GM12878 (cell line): ENCODE data around the gene ITGB3BP. TPM values are rescaled to one million over a fixed set of nuclear protein-coding genes. Genes with fewer than 3 reads are reported as not detected.

Experiments
- ATAC-seq: fragments of 200-7000 bp; cut with Tn5 transposase; 3 replicates; pipeline ENCODE4 v1.9.1; 2020; ENCODE audit warnings: mild to moderate bottlenecking, moderate library complexity
- BruUV-seq: library from RNA; stranded (reverse); fragments of 400-500 nt; replicated peaks from 2 replicates; lab custom pipeline; 2021; lab: Mats Ljungman, UMichigan
- CTCF ChIA-PET: fragments of 300-600 bp; sonication (Branson Sonifier 250); formaldehyde crosslinking; extraction: SDS; loops from one replicate; lab custom pipeline; 2021; ENCODE audit warnings: inconsistent platforms; lab: Yijun Ruan, JAX
- POLR2A ChIA-PET: fragments of 350-600 bp; formaldehyde crosslinking; extraction: SDS; loops from one replicate; lab custom pipeline; 2021; ENCODE audit warnings: inconsistent platforms; lab: Charles Lee
- RAD21 ChIA-PET: fragments of 300-600 bp; sonication (Branson Sonifier 250); formaldehyde crosslinking; loops from one replicate; lab custom pipeline; 2023; ENCODE audit warnings: antibody characterized with exemption; ENCODE audit not compliant: unreplicated experiment; lab: Charles Lee
- SMC1A ChIA-PET: fragments of 300-600 bp; sonication (Branson Sonifier 250); formaldehyde crosslinking; loops from one replicate; lab custom pipeline; 2023; ENCODE audit not compliant: unreplicated experiment, uncharacterized antibody; lab: Charles Lee
- DNase-seq: peaks from one replicate; pipeline ENCODE4 v3.0.0-alpha.2; 2011; ENCODE audit warnings: low read depth, low spot score
- FAIRE-seq: peaks from 3 replicates; lab custom pipeline; 2011; peaks lifted over from hg19 to GRCh38; lab: Jason Lieb, UNC
- H2AFZ ChIP-seq: 2 replicates; pipeline ENCODE4 v1.6.0; 2011; ENCODE audit warnings: low read depth, low read length, control low read depth; ENCODE audit not compliant: control insufficient read depth
- H3K27ac ChIP-seq: 2 replicates; pipeline ENCODE4 v1.5.1; 2011; ENCODE audit warnings: control low read depth; ENCODE audit not compliant: control insufficient read depth, insufficient read depth
- H3K27me3 ChIP-seq, 2 experiments: replicated peaks in 1 of 2; 2 replicates each; pipeline versions ENCODE4 v1.6.0 to v1.6.1; 2011; ENCODE audit warnings: low read length in 1 of 2; ENCODE audit not compliant: control insufficient read depth in 2 of 2, insufficient read depth in 2 of 2
- H3K36me3 ChIP-seq, 2 experiments: 2 replicates each; pipeline ENCODE4 v1.5.1; 2011; ENCODE audit warnings: low read length in 1 of 2; ENCODE audit not compliant: control insufficient read depth in 2 of 2, insufficient read depth in 2 of 2
- H3K4me1 ChIP-seq: 2 replicates; pipeline ENCODE4 v1.6.1; 2011; ENCODE audit warnings: mild to moderate bottlenecking, low read length, moderate library complexity, mixed read lengths; ENCODE audit not compliant: control insufficient read depth, insufficient read depth
- H3K4me2 ChIP-seq: 2 replicates; pipeline ENCODE4 v1.6.0; 2011; ENCODE audit warnings: control low read depth; ENCODE audit not compliant: control insufficient read depth, insufficient read depth
- H3K4me3 ChIP-seq: fragments of 200-600 bp; sonication (generic); 2 replicates; pipeline ENCODE4 v1.5.1; 2016
- H3K79me2 ChIP-seq: 2 replicates; pipeline ENCODE4 v1.6.0; 2011; ENCODE audit warnings: low read length; ENCODE audit not compliant: control insufficient read depth, insufficient read depth
- H3K9ac ChIP-seq: 2 replicates; pipeline ENCODE4 v1.8.0; 2011; ENCODE audit warnings: low read length, control low read depth, mixed read lengths; ENCODE audit not compliant: control insufficient read depth, insufficient read depth
- H3K9me3 ChIP-seq: replicated peaks from 3 replicates; pipeline ENCODE4 v1.5.1; 2011; ENCODE audit warnings: mild to moderate bottlenecking, low read length; ENCODE audit not compliant: control insufficient read depth, insufficient read depth
- H4K20me1 ChIP-seq: 2 replicates; pipeline ENCODE4 v1.6.0; 2011; ENCODE audit not compliant: control insufficient read depth, insufficient read depth
- ASH2L ChIP-seq: fragments of 300-600, 200-600 bp; sonication (generic); IDR thresholded peaks from 2 replicates; pipeline ENCODE4 v1.6.1; 2017; ENCODE audit warnings: low read depth, mild to moderate bottlenecking, borderline replicate concordance
- CHD1 ChIP-seq: IDR thresholded peaks from 2 replicates; pipeline ENCODE4 v1.6.1; 2012; ENCODE audit warnings: low read depth, low read length, improper control_type of control experiment
- CREB1 ChIP-seq: IDR thresholded peaks from 2 replicates; pipeline ENCODE4 v1.6.1; 2012; ENCODE audit warnings: low read depth, mild to moderate bottlenecking, inconsistent platforms
- ETV6 ChIP-seq, 2 experiments: fragments of 450-650 bp in 1 of 2; IDR thresholded peaks in 1 of 2; conservative IDR thresholded peaks in 1 of 2; 2 replicates each; pipeline ENCODE4 v1.6.1; 2014; ENCODE audit warnings: antibody characterized with exemption in 1 of 2, borderline replicate concordance in 1 of 2, low read depth in 1 of 2, mild to moderate bottlenecking in 1 of 2, moderate library complexity in 1 of 2
- JUNB ChIP-seq: IDR thresholded peaks from 2 replicates; pipeline ENCODE4 v1.6.1; 2016; ENCODE audit warnings: antibody characterized with exemption, mild to moderate bottlenecking
- MLLT1 ChIP-seq: fragments of 450-650 bp; IDR thresholded peaks from 2 replicates; pipeline ENCODE4 v1.6.1; 2016; ENCODE audit warnings: mild to moderate bottlenecking
- NFYA ChIP-seq: IDR thresholded peaks from 2 replicates; pipeline ENCODE4 v1.6.1; 2011; ENCODE audit warnings: low read depth, mild to moderate bottlenecking, low read length, improper control_type of control experiment, borderline replicate concordance
- RAD51 ChIP-seq: fragments of 450-650 bp; IDR thresholded peaks from 2 replicates; pipeline ENCODE4 v1.6.1; 2016; ENCODE audit warnings: moderate library complexity, mild to moderate bottlenecking, inconsistent platforms
- SMC3 ChIP-seq: IDR thresholded peaks from 2 replicates; pipeline ENCODE4 v1.6.1; 2011; ENCODE audit warnings: low read length, improper control_type of control experiment, borderline replicate concordance
- SREBF1 ChIP-seq: IDR thresholded peaks from 2 replicates; pipeline ENCODE4 v1.6.1; 2012; ENCODE audit warnings: mild to moderate bottlenecking, low read length
- SREBF2 ChIP-seq: IDR thresholded peaks from 2 replicates; pipeline ENCODE4 v1.6.1; 2012; ENCODE audit warnings: mild to moderate bottlenecking, low read length
- SRF ChIP-seq, 2 experiments: IDR thresholded peaks; 2 replicates each; pipeline ENCODE4 v1.6.1; 2011; ENCODE audit warnings: low read depth in 2 of 2, low read length in 2 of 2, mild to moderate bottlenecking in 1 of 2, moderate library complexity in 1 of 2
- WRNIP1 ChIP-seq: IDR thresholded peaks from 2 replicates; pipeline ENCODE4 v1.6.1; 2011; ENCODE audit warnings: low read depth, low read length, improper control_type of control experiment, borderline replicate concordance
- ZNF24 ChIP-seq: fragments of 450-650 bp; IDR thresholded peaks from 2 replicates; pipeline ENCODE4 v1.6.1; 2017; ENCODE audit warnings: antibody characterized with exemption, mild to moderate bottlenecking
- WGBS: methylation state at CpG from one replicate; pipeline ENCODE4 v1.1.6; 2016; ENCODE audit warnings: low lambda C conversion rate; ENCODE audit not compliant: insufficient replicate concordance, insufficient coverage; ENCODE audit errors: missing lambda C conversion rate; 5-methylcytosine and 5-hydroxymethylcytosine counted together
- in situ Hi-C: fragments of 300-500 bp; cut with MboI; formaldehyde crosslinking; loops from 9 replicates; pipeline ENCODE4 v1.14.3; 2018; ENCODE audit warnings: mixed read lengths
- intact Hi-C: fragments of 100-400 bp; cut with micrococcal nuclease; formaldehyde crosslinking; loops from one replicate; pipeline ENCODE4 v1.14.2; 2022; ENCODE audit not compliant: unreplicated experiment
- polyA plus RNA-seq, 11 experiments: library from polyadenylated mRNA; depleted of rRNA in 4 of 11; unstranded in 6 of 11; stranded (reverse) in 5 of 11; fragments of >200 nt; fragmentation: Nextera tagmentation in 4 of 11; fragmentation: Illumina TruSeq in 1 of 11; extraction: Ambion mirVana in 4 of 11; extraction: Trizol in 1 of 11; gene quantifications; 1 replicate in 1 of 11; 2 replicates in 10 of 11; pipeline versions ENCODE4 v1.2.1 to v1.2.3, GENCODE V29; 2011 to 2016; ENCODE audit warnings: inconsistent platforms in 2 of 11, missing spikeins in 2 of 11, low read depth in 1 of 11
- total RNA-seq, 4 experiments: library from RNA; depleted of rRNA in 3 of 4; stranded (reverse); fragments of >200 nt in 3 of 4; fragmentation: Illumina TruSeq in 1 of 4; extraction: Trizol in 1 of 4; gene quantifications; 2 replicates each; pipeline versions ENCODE4 v1.2.1 to v1.2.3, GENCODE V29; 2013 to 2021

Gene ITGB3BP
- total and polyA plus RNA-seq, 10 of the 15 experiments (the other 5 are each of a cell fraction or from before 2014, with no cell fraction given) = 39.2 to 86.2 (median 61.8) TPM

DNA sequence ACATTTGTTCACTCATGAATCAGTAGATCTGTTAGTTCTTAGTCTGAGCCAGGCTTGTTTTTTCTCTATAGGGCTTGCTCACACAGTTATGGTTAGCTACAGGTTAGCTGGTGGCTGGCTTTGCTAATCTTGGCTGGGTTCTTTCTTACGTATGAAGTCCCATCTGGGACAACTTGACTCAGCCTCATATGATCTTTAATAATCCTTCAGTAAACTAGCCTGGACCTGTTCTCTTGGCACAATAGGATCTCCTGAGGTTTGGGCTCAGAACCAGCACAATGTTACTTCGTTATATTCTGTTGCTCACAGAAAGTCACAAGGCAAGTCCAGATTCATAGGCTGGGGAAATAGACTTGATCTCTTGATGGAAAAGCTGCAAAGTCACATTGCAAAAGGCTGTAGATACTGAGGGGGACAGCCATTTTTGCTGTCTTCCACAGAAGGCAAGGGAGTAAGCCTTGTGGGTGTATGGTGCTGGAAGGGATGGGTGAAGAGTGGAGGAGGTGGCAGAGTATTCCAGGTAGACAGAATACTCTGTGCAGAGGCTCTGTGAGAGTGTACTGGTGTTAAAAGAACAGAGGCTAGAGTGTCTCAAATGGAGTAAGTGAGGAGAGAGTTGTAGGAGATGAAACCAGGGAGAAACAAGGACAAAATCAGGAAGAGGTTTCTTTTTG lies 24.7 kb upstream of the ITGB3BP start:
- Histone ChIP-seq H3K27ac (no peak overlapping the region), H3K4me3 (no peak overlapping the region), H3K9me3 (no peaks in the 10 kb centered on the region), H3K4me1 (no peaks in the 10 kb centered on the region), H2AFZ (no peak overlapping the region), H3K36me3 (no peaks in the 10 kb centered on the region), H3K9ac (no peak overlapping the region), H3K79me2 (no peaks in the 10 kb centered on the region), H4K20me1 (no peaks in the 10 kb centered on the region), H3K4me2 (no peak overlapping the region), H3K27me3 (no peaks in the 10 kb centered on the region)
- TF ChIP-seq CHD1 (no peak), NFYA (no peak), SRF (IDR thresholded peaks at IDR 0.05; ENCODE audit: low read depth in 2 of 2, low read length in 2 of 2) (no peak), RAD51 (no peak), MLLT1 (no peak), SREBF2 (no peak), JUNB (no peak), SMC3 (no peak), ETV6 (conservative IDR thresholded peaks at IDR 0.05 in 1 of 2, IDR thresholded peaks at IDR 0.05 in 1 of 2; ENCODE audit: borderline replicate concordance in 1 of 2, low read depth in 1 of 2) (no peak), ASH2L (no peak), CREB1 (no peak), SREBF1 (no peak), WRNIP1 (no peak), ZNF24 (no peak)
- intact Hi-C loops = no loop called here
- BruUV-seq = no TSS peak
- FAIRE-seq = no peak
- ChIA-PET RAD21 (no interaction called here), SMC1A (no interaction called here), CTCF (interaction anchor here (1.4 to 3.9 kb wide), 3 partner anchors 9 to 10 kb away, joined by 7 to 18 read pairs (median 7); no protein-coding TSS in a partner anchor), POLR2A (no interaction called here)
- 100% methylated on average over 2 of the region's 2 CpGs for WGBS
- no peak for DNase-seq
- in situ Hi-C loops = no loop called here
- no peak for ATAC-seq
